ENCODE data around the gene TBX4. TPM values are rescaled to one million over a fixed set of nuclear protein-coding genes. Genes with fewer than 3 reads are reported as not detected.

The TBX4 gene
- total RNA-seq, 1 experiment from 2014 or later = not detected

- TF ChIP-seq CTCF (IDR thresholded peaks at IDR 0.05; ENCODE audit: unreplicated experiment) = no peak
- no peaks in the 10 kb centered on the region for H3K9me3 Mint-ChIP-seq (ENCODE audit: low read depth, unreplicated experiment)
- no peak overlapping the region for H3K27ac Mint-ChIP-seq (ENCODE audit: unreplicated experiment)
- no peaks in the 10 kb centered on the region for H3K36me3 Mint-ChIP-seq (ENCODE audit: insufficient read depth, unreplicated experiment)
- no peak overlapping the region for H3K4me3 Mint-ChIP-seq (ENCODE audit: low read depth, unreplicated experiment)
- CTCF ChIA-PET = no interaction called here
- H3K27me3 Mint-ChIP-seq (ENCODE audit: unreplicated experiment) = peaks cover 9% of the 10 kb centered on the region
- no TSS peak for BruUV-seq (replicated peaks)
- intact Hi-C loops (cut with micrococcal nuclease; ENCODE audit: unreplicated experiment) = no loop called here
- no peak for DNase-seq
- no peaks in the 10 kb centered on the region for H3K4me1 Mint-ChIP-seq (ENCODE audit: low read depth, unreplicated experiment)
These were observed 36.9 kb downstream of the TBX4 start for GRCh38 chr17:61488878-61489718.

- Mint-ChIP-seq H3K27me3 (ENCODE audit: unreplicated experiment) (peaks cover 8% of the 10 kb centered on the region), H3K27ac (ENCODE audit: unreplicated experiment) (no peak overlapping the region), H3K9me3 (ENCODE audit: low read depth, unreplicated experiment) (no peaks in the 10 kb centered on the region), H3K36me3 (ENCODE audit: insufficient read depth, unreplicated experiment) (no peaks in the 10 kb centered on the region), H3K4me1 (ENCODE audit: low read depth, unreplicated experiment) (no peaks in the 10 kb centered on the region), H3K4me3 (ENCODE audit: low read depth, unreplicated experiment) (no peak overlapping the region)
- no peak for TF ChIP-seq CTCF (IDR thresholded peaks at IDR 0.05; ENCODE audit: unreplicated experiment)
- intact Hi-C loops (cut with micrococcal nuclease; ENCODE audit: unreplicated experiment) = no loop called here
- no TSS peak for BruUV-seq (replicated peaks)
- DNase-seq = no peak
- CTCF ChIA-PET = no interaction called here
These were observed 37.7 kb downstream of the TBX4 start for GRCh38 chr17:61489719-61490490.

- no TSS peak for BruUV-seq (replicated peaks)
- intact Hi-C loops (cut with micrococcal nuclease; ENCODE audit: unreplicated experiment) = no loop called here
- CTCF ChIA-PET = no interaction called here
- Mint-ChIP-seq H3K4me3 (ENCODE audit: low read depth, unreplicated experiment) (no peak overlapping the region), H3K4me1 (ENCODE audit: low read depth, unreplicated experiment) (peaks cover 5% of the 10 kb centered on the region), H3K27ac (ENCODE audit: unreplicated experiment) (no peak overlapping the region), H3K9me3 (ENCODE audit: low read depth, unreplicated experiment) (no peaks in the 10 kb centered on the region), H3K27me3 (ENCODE audit: unreplicated experiment) (peaks cover 1% of the 10 kb centered on the region), H3K36me3 (ENCODE audit: insufficient read depth, unreplicated experiment) (peaks cover 4% of the 10 kb centered on the region)
- TF ChIP-seq CTCF (IDR thresholded peaks at IDR 0.05; ENCODE audit: unreplicated experiment) = no peak
- no peak for DNase-seq
These were observed 38.3 kb downstream of the TBX4 start for GRCh38 chr17:61490540-61490975.

- H3K4me3 Mint-ChIP-seq (ENCODE audit: low read depth, unreplicated experiment) = no peak overlapping the region
These were observed 39.8 kb downstream of the TBX4 start for GRCh38 chr17:61491981-61492380.

More at GRCh38 chr17:61491981-61492380, 39.8 kb downstream of the TBX4 start:
- no peak for TF ChIP-seq CTCF (IDR thresholded peaks at IDR 0.05; ENCODE audit: unreplicated experiment)
- Mint-ChIP-seq H3K9me3 (ENCODE audit: low read depth, unreplicated experiment) (no peaks in the 10 kb centered on the region), H3K27ac (ENCODE audit: unreplicated experiment) (no peak overlapping the region), H3K27me3 (ENCODE audit: unreplicated experiment) (no peaks in the 10 kb centered on the region), H3K36me3 (ENCODE audit: insufficient read depth, unreplicated experiment) (peaks cover 4% of the 10 kb centered on the region), H3K4me1 (ENCODE audit: low read depth, unreplicated experiment) (peaks cover 12% of the 10 kb centered on the region)
- no TSS peak for BruUV-seq (replicated peaks)
- DNase-seq = no peak
- CTCF ChIA-PET = no interaction called here
- intact Hi-C loops (cut with micrococcal nuclease; ENCODE audit: unreplicated experiment) = no loop called here
